HepG2 (cell line): ENCODE data around the gene NDUFA13. TPM values are rescaled to one million over a fixed set of nuclear protein-coding genes. Genes with fewer than 3 reads are reported as not detected.

Experiments used
- ATAC-seq: fragments of 200-7000 bp; cut with Tn5 transposase; 3 replicates; pipeline ENCODE4 v1.9.1; 2020; ENCODE audit warnings: mild to moderate bottlenecking, moderate library complexity
- BruUV-seq: library from RNA; stranded (reverse); fragments of 400-500 nt; replicated peaks from 2 replicates; lab custom pipeline; 2021; lab: Mats Ljungman, UMichigan
- CTCF ChIA-PET: fragments of 300-600 bp; formaldehyde crosslinking; extraction: SDS; loops from one replicate; lab custom pipeline; 2021; ENCODE audit warnings: low total read pairs, inconsistent platforms, low intra/inter-chr PET ratio; lab: Yijun Ruan, JAX
- POLR2A ChIA-PET: fragments of 350-600 bp; sonication (Branson Sonifier 250); formaldehyde crosslinking; loops from one replicate; lab custom pipeline; 2020; ENCODE audit warnings: antibody characterized with exemption, inconsistent platforms; lab: Yijun Ruan, JAX
- DNase-seq: peaks from one replicate; pipeline ENCODE4 v3.0.0-alpha.2; 2015; ENCODE audit warnings: low spot score
- FAIRE-seq: peaks from 3 replicates; lab custom pipeline; 2011; peaks lifted over from hg19 to GRCh38; lab: Jason Lieb, UNC
- H2AFZ ChIP-seq: one replicate; pipeline ENCODE4 v1.6.1; 2011; ENCODE audit warnings: low read length, inconsistent platforms
- H3K27ac ChIP-seq: fragments of 300-600 bp; 3 replicates; pipeline ENCODE4 v1.8.0; 2011; ENCODE audit warnings: mixed run types, mild to moderate bottlenecking, mixed read lengths, low read length, inconsistent platforms; ENCODE audit not compliant: insufficient read depth; ENCODE audit errors: extremely low read length
- H3K27me3 ChIP-seq, 2 experiments: fragments of 200-600 bp in 1 of 2; 2 replicates in 1 of 2; 3 replicates in 1 of 2; pipeline versions ENCODE4 v1.6.0 to v1.8.0; 2011; ENCODE audit warnings: low read length in 2 of 2, mild to moderate bottlenecking in 2 of 2, moderate library complexity in 2 of 2, inconsistent platforms in 1 of 2; ENCODE audit not compliant: insufficient read depth in 2 of 2, control insufficient read depth in 1 of 2
- H3K36me3 ChIP-seq, 2 experiments: fragments of 200-600 bp in 1 of 2; replicated peaks in 1 of 2; 2 replicates in 1 of 2; 3 replicates in 1 of 2; pipeline versions ENCODE4 v1.5.1 to v1.8.0; 2011; ENCODE audit warnings: low read length in 2 of 2, inconsistent platforms in 1 of 2; ENCODE audit not compliant: insufficient read depth in 2 of 2, control insufficient read depth in 1 of 2
- H3K4me1 ChIP-seq: 2 replicates; pipeline ENCODE4 v1.5.1; 2012; ENCODE audit warnings: low read length, inconsistent platforms; ENCODE audit not compliant: insufficient read depth
- H3K4me2 ChIP-seq: 2 replicates; pipeline ENCODE4 v1.6.0; 2011; ENCODE audit warnings: low read depth, low read length, inconsistent platforms
- H3K4me3 ChIP-seq, 3 experiments: fragments of 200-600 bp in 1 of 3; sonication (generic), shearing (Covaris generic) in 1 of 3; replicated peaks in 1 of 3; 2 replicates each; pipeline ENCODE4 v1.5.1; 2011 to 2016; ENCODE audit warnings: low read length in 3 of 3, inconsistent platforms in 2 of 3, low read depth in 2 of 3, mild to moderate bottlenecking in 2 of 3, control low read depth in 1 of 3, mixed read lengths in 1 of 3; ENCODE audit not compliant: insufficient read depth in 1 of 3
- H3K79me2 ChIP-seq: one replicate; pipeline ENCODE4 v1.6.1; 2011; ENCODE audit warnings: low read length, inconsistent platforms; ENCODE audit not compliant: insufficient read depth
- H3K9ac ChIP-seq: 2 replicates; pipeline ENCODE4 v1.6.0; 2011; ENCODE audit warnings: mild to moderate bottlenecking, low read depth, low read length, inconsistent platforms; ENCODE audit not compliant: insufficient read depth
- H3K9me3 ChIP-seq: 2 replicates; pipeline ENCODE4 v1.5.1; 2012; ENCODE audit warnings: mild to moderate bottlenecking, low read length
- H4K20me1 ChIP-seq: 2 replicates; pipeline ENCODE4 v1.6.0; 2011; ENCODE audit warnings: inconsistent platforms, mild to moderate bottlenecking, low read length, moderate library complexity; ENCODE audit not compliant: insufficient read depth
- ATF7-NPFF ChIP-seq: sonication (generic); formaldehyde crosslinking; IDR thresholded peaks from 2 replicates; pipeline ENCODE4 v1.8.1; 2023; ENCODE audit warnings: mild to moderate bottlenecking, low read depth, missing genetic modification reagents, moderate library complexity
- CSRNP1 ChIP-seq: sonication (generic); formaldehyde crosslinking; IDR thresholded peaks from 2 replicates; pipeline ENCODE4 v1.8.1; 2023; ENCODE audit warnings: mild to moderate bottlenecking, missing genetic modification reagents
- DNMT3B ChIP-seq: conservative IDR thresholded peaks from 2 replicates; pipeline ENCODE4 v1.6.1; 2016; ENCODE audit warnings: missing biosample characterization, control low read depth
- DRAP1 ChIP-seq: IDR thresholded peaks from 2 replicates; pipeline ENCODE4 v1.6.1; 2016; ENCODE audit warnings: missing genetic modification reagents, missing compliant biosample characterization
- ELF1 ChIP-seq: sonication (generic); formaldehyde crosslinking; IDR thresholded peaks from 2 replicates; pipeline ENCODE4 v1.4.0; 2020; ENCODE audit warnings: missing genetic modification reagents
- ELK4 ChIP-seq: sonication (generic); formaldehyde crosslinking; IDR thresholded peaks from 2 replicates; pipeline ENCODE4 v1.9.0; 2021; ENCODE audit warnings: missing genetic modification reagents, borderline replicate concordance
- NRL ChIP-seq: sonication (generic); formaldehyde crosslinking; IDR thresholded peaks from 2 replicates; pipeline ENCODE4 v1.5.0; 2020; ENCODE audit warnings: missing genetic modification reagents, mild to moderate bottlenecking, moderate library complexity, borderline replicate concordance
- PBX2 ChIP-seq: IDR thresholded peaks from 2 replicates; pipeline ENCODE4 v1.6.1; 2016; ENCODE audit warnings: control low read depth
- RORA ChIP-seq: sonication (generic); formaldehyde crosslinking; IDR thresholded peaks from 2 replicates; pipeline ENCODE4 v1.5.0; 2020; ENCODE audit warnings: mild to moderate bottlenecking, missing genetic modification reagents, moderate library complexity
- ZEB1 ChIP-seq: IDR thresholded peaks from 2 replicates; pipeline ENCODE4 v1.6.1; 2012; ENCODE audit warnings: mild to moderate bottlenecking, low read depth, inconsistent platforms; ENCODE audit not compliant: insufficient replicate concordance
- ZFP90 ChIP-seq: sonication (generic); formaldehyde crosslinking; IDR thresholded peaks from 2 replicates; pipeline ENCODE4 v1.8.0; 2022; ENCODE audit warnings: missing genetic modification reagents, mild to moderate bottlenecking, inconsistent platforms, borderline replicate concordance
- ZMYM2 ChIP-seq: sonication (generic); formaldehyde crosslinking; IDR thresholded peaks from 2 replicates; pipeline ENCODE4 v1.8.0; 2022; ENCODE audit warnings: mild to moderate bottlenecking, missing genetic modification reagents
- ZNF256 ChIP-seq: sonication (generic); formaldehyde crosslinking; conservative IDR thresholded peaks from 2 replicates; pipeline ENCODE4 v1.4.0; 2020; ENCODE audit warnings: missing genetic modification reagents
- ZNF598 ChIP-seq: sonication (generic); formaldehyde crosslinking; IDR thresholded peaks from 2 replicates; pipeline ENCODE4 v1.5.1; 2020; ENCODE audit warnings: mild to moderate bottlenecking, missing genetic modification reagents, borderline replicate concordance
- ZNF644 ChIP-seq: IDR thresholded peaks from 2 replicates; pipeline ENCODE4 v1.6.1; 2016; ENCODE audit warnings: low read depth
- ZNF710 ChIP-seq: sonication (generic); formaldehyde crosslinking; IDR thresholded peaks from 2 replicates; pipeline ENCODE4 v1.5.0; 2020; ENCODE audit warnings: mild to moderate bottlenecking, missing genetic modification reagents, borderline replicate concordance
- WGBS: methylation state at CpG from one replicate; pipeline ENCODE4 v1.1.6; 2017; ENCODE audit warnings: low lambda C conversion rate; 5-methylcytosine and 5-hydroxymethylcytosine counted together
- in situ Hi-C: cut with HindIII; loops from 2 replicates; pipeline ENCODE4 v1.10.0; 2017; ENCODE audit warnings: low pct_unique_long_range_greater_than_20kb; ENCODE audit not compliant: extremely low pct_ligation_motif_present
- intact Hi-C: fragments of 100-400 bp; cut with micrococcal nuclease; formaldehyde crosslinking; loops from one replicate; pipeline ENCODE4 v1.10.0; 2022; ENCODE audit not compliant: unreplicated experiment
- polyA plus RNA-seq, 8 experiments: library from polyadenylated mRNA; depleted of rRNA in 3 of 8; stranded (reverse) in 7 of 8; unstranded in 1 of 8; fragments of >200 nt; fragmentation: Illumina TruSeq in 4 of 8; extraction: Trizol in 4 of 8; gene quantifications; 2 replicates each; pipeline versions ENCODE4 v1.2.1 to v1.2.3, GENCODE V29; 2011 to 2016; ENCODE audit warnings: low read depth in 4 of 8, missing spikeins in 1 of 8, mixed read lengths in 1 of 8; ENCODE audit not compliant: insufficient read depth in 1 of 8
- total RNA-seq, 5 experiments: library from RNA; depleted of rRNA; stranded (reverse); fragments of >200 nt; fragmentation: Illumina TruSeq; extraction: Trizol; gene quantifications; 2 replicates each; pipeline ENCODE4 v1.2.3, GENCODE V29; 2016; ENCODE audit warnings: low read depth in 1 of 5

NDUFA13 gene
- total and polyA plus RNA-seq, 2 of the 13 experiments (the other 11 are each of a cell fraction or from before 2014, with no cell fraction given), result 337 to 366 TPM

- intact Hi-C loops (no loop called here), in situ Hi-C loops (loop anchor here (25.0 kb wide), 1 partner anchor 414 kb away; no protein-coding TSS in a partner anchor)
Measured at GRCh38 chr19:19547674-19548336, 31.8 kb downstream of the NDUFA13 start.

More at GRCh38 chr19:19547674-19548336, 31.8 kb downstream of the NDUFA13 start:
- H3K9me3 ChIP-seq, result no peaks in the 10 kb centered on the region
- H4K20me1 ChIP-seq, result no peaks in the 10 kb centered on the region
- no peaks in the 10 kb centered on the region for H3K79me2 ChIP-seq
- 0% methylated on average over 4 of the region's 15 CpGs for WGBS
- H3K27ac ChIP-seq, result no peak overlapping the region
- ATAC-seq (no peak), FAIRE-seq (no peak), DNase-seq (no peak)
- POLR2A ChIA-PET, result no interaction called here
- H3K4me1 ChIP-seq, result no peaks in the 10 kb centered on the region
- CTCF ChIA-PET, result no interaction called here
- H3K4me3 ChIP-seq, result no peak overlapping the region
- H3K4me2 ChIP-seq, result no peak overlapping the region
- BruUV-seq, result no TSS peak
- H3K27me3 ChIP-seq, result peaks cover 6 to 63% of the 10 kb centered on the region in 2 experiments; a peak in 4 of 5 replicates
- no peak for TF ChIP-seq ZNF256 (CRISPR knock-in tag)
- TF ChIP-seq ZMYM2 (CRISPR knock-in tag), result no peak
- TF ChIP-seq ZEB1, result no peak
- no peak for TF ChIP-seq ZNF710 (CRISPR knock-in tag)
- no peak for TF ChIP-seq ZNF598 (CRISPR knock-in tag)
- no peak for TF ChIP-seq ELK4 (CRISPR knock-in tag)
- TF ChIP-seq DNMT3B (CRISPR knock-in tag), result no peak
- no peak for TF ChIP-seq DRAP1 (CRISPR knock-in tag)
- no peak for TF ChIP-seq NRL (CRISPR knock-in tag)
- TF ChIP-seq ZNF644 (CRISPR knock-in tag), result no peak
- TF ChIP-seq ZFP90 (CRISPR knock-in tag), result no peak
- TF ChIP-seq PBX2 (CRISPR knock-in tag), result no peak
- no peak for TF ChIP-seq ELF1 (CRISPR knock-in tag)
- TF ChIP-seq RORA, result no peak
- no peak for TF ChIP-seq CSRNP1 (CRISPR knock-in tag)
- TF ChIP-seq ATF7-NPFF (CRISPR knock-in tag), result no peak
- H3K36me3 ChIP-seq, result no peaks in the 10 kb centered on the region
- H3K9ac ChIP-seq, result no peak overlapping the region
- no peak overlapping the region for H2AFZ ChIP-seq
